ENCODE data around the gene SNAPC4. TPM values are rescaled to one million over a fixed set of nuclear protein-coding genes. Genes with fewer than 3 reads are reported as not detected.

The SNAPC4 gene
- polyA plus RNA-seq, 1 donor from 2014 or later, result 6.8 TPM

GRCh38 chr9:136387217-136387616, 12.8 kb downstream of the SNAPC4 start:
- H3K4me3 ChIP-seq (ENCODE audit: low read length), result no peak overlapping the region
- H3K9me2 ChIP-seq (ENCODE audit: insufficient read depth, low read length), result no peaks in the 10 kb centered on the region
- H3K4me2 ChIP-seq (ENCODE audit: low read length), result no peak overlapping the region
- H3K9ac ChIP-seq (ENCODE audit: low read length), result no peak overlapping the region
- no peaks in the 10 kb centered on the region for H4K20me1 ChIP-seq (ENCODE audit: insufficient read depth)
- H3K27me3 ChIP-seq (ENCODE audit: insufficient read depth, low read depth, low read length), result no peaks in the 10 kb centered on the region
- H3K79me2 ChIP-seq (replicated peaks; ENCODE audit: insufficient read depth, low read length), result no peaks in the 10 kb centered on the region
- no peak overlapping the region for H3K27ac ChIP-seq (ENCODE audit: low read length)
- TF ChIP-seq TAF1 (IDR thresholded peaks at IDR 0.05; ENCODE audit: low read depth), result no peak
- no peak for TF ChIP-seq EZH2 (IDR thresholded peaks at IDR 0.05; ENCODE audit: borderline replicate concordance, insufficient read depth, low read length, poor library complexity, severe bottlenecking)
- no peak for TF ChIP-seq REST (IDR thresholded peaks at IDR 0.05; ENCODE audit: borderline replicate concordance)
- no peak for TF ChIP-seq SMC3 (conservative IDR thresholded peaks at IDR 0.05; ENCODE audit: poor library complexity)
- no peak for TF ChIP-seq EP300 (conservative IDR thresholded peaks at IDR 0.05; ENCODE audit: poor library complexity, severe bottlenecking)
- TF ChIP-seq CTCF (IDR thresholded peaks at IDR 0.05; ENCODE audit: poor library complexity, severe bottlenecking), result no peak
- TF ChIP-seq MXI1 (conservative IDR thresholded peaks at IDR 0.05; ENCODE audit: poor library complexity, severe bottlenecking), result no peak
- no peak overlapping the region for H2AFZ ChIP-seq (ENCODE audit: low read depth, low read length)
- H3K9me3 ChIP-seq (ENCODE audit: low read length), result no peaks in the 10 kb centered on the region
- no peaks in the 10 kb centered on the region for H3F3A ChIP-seq (ENCODE audit: insufficient read depth, low read length, poor library complexity, severe bottlenecking)
- no peaks in the 10 kb centered on the region for H3K36me3 ChIP-seq (ENCODE audit: insufficient read depth, low read length)

GRCh38 chr9:136386018-136386417, 14.0 kb downstream of the SNAPC4 start:
- H3F3A ChIP-seq (ENCODE audit: insufficient read depth, low read length, poor library complexity, severe bottlenecking), result no peaks in the 10 kb centered on the region
- TF ChIP-seq EP300 (conservative IDR thresholded peaks at IDR 0.05; ENCODE audit: poor library complexity, severe bottlenecking) (no peak), SMC3 (conservative IDR thresholded peaks at IDR 0.05; ENCODE audit: poor library complexity) (no peak), MXI1 (conservative IDR thresholded peaks at IDR 0.05; ENCODE audit: poor library complexity, severe bottlenecking) (no peak), POLR2AphosphoS5 (IDR thresholded peaks at IDR 0.05) (no peak), RAD21 (conservative IDR thresholded peaks at IDR 0.05) (no peak), REST (IDR thresholded peaks at IDR 0.05; ENCODE audit: borderline replicate concordance) (no peak), TAF1 (IDR thresholded peaks at IDR 0.05; ENCODE audit: low read depth) (no peak), EZH2 (IDR thresholded peaks at IDR 0.05; ENCODE audit: borderline replicate concordance, insufficient read depth, low read length, poor library complexity, severe bottlenecking) (no peak), CTCF (IDR thresholded peaks at IDR 0.05; ENCODE audit: poor library complexity, severe bottlenecking) (no peak)
- no peak overlapping the region for H3K4me2 ChIP-seq (ENCODE audit: low read length)
- H3K36me3 ChIP-seq (ENCODE audit: insufficient read depth, low read length), result no peaks in the 10 kb centered on the region
- no peak overlapping the region for H2AFZ ChIP-seq (ENCODE audit: low read depth, low read length)
- H4K20me1 ChIP-seq (ENCODE audit: insufficient read depth), result no peaks in the 10 kb centered on the region
- H3K79me2 ChIP-seq (replicated peaks; ENCODE audit: insufficient read depth, low read length), result no peaks in the 10 kb centered on the region
- no peaks in the 10 kb centered on the region for H3K9me3 ChIP-seq (ENCODE audit: low read length)
- no peaks in the 10 kb centered on the region for H3K27me3 ChIP-seq (ENCODE audit: insufficient read depth, low read depth, low read length)
- H3K9ac ChIP-seq (ENCODE audit: low read length), result no peak overlapping the region
- no peaks in the 10 kb centered on the region for H3K9me2 ChIP-seq (ENCODE audit: insufficient read depth, low read length)
- no peak overlapping the region for H3K4me3 ChIP-seq (ENCODE audit: low read length)
- H3K27ac ChIP-seq (ENCODE audit: low read length), result no peak overlapping the region

All from neural cell (in vitro differentiated cells).